ENCODE measurements around the gene TMEM175. TPM values are rescaled to one million over a fixed set of nuclear protein-coding genes. Genes with fewer than 3 reads are reported as not detected.
A peak's percentile ranks its signal among the peaks of the same experiment; 100 is the strongest.
"Not testable (repeated sequence)": the region's sequence is repeated elsewhere in the genome, so short reads cannot be mapped to it uniquely, and the experiment has no call there.

The TMEM175 gene
- total RNA-seq, 1 donor from 2014 or later: 28.0 TPM

DNA sequence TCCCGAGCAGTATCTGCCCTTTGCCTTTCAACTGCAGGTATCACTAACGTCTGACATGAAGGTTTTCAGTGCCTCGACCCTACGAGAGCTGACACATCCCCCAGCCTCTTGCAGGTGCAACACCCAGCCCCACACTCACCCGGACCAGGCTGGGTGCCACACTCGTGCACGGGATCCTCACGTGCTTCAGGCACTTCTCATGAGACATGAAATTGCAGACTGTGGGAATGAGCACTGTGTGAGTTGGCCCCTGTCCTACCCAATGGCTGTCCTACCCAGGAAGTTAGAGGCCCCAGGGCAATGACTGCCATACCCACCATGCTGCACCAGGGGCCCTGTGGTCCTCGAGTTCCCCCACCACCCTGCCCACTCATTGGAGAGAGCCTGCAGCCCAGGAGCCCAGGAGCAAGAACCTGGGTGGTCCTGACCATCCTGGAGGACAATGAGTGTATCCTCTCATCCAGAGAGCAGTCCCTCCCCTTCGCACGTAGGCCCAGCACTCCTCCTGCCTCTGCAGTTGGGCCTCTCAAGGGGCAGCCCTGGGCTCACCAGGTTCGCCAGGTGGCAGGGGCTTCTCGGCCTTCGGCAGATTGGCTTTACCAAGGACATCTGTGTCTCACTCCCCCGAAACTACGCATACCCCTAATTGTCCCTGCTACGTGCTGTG is 38.7 kb downstream of the TMEM175 start:
- no peak overlapping the region for H3K27ac Mint-ChIP-seq
- H3K9me3 Mint-ChIP-seq: no peaks in the 10 kb centered on the region
- TF ChIP-seq, protein P1, sequence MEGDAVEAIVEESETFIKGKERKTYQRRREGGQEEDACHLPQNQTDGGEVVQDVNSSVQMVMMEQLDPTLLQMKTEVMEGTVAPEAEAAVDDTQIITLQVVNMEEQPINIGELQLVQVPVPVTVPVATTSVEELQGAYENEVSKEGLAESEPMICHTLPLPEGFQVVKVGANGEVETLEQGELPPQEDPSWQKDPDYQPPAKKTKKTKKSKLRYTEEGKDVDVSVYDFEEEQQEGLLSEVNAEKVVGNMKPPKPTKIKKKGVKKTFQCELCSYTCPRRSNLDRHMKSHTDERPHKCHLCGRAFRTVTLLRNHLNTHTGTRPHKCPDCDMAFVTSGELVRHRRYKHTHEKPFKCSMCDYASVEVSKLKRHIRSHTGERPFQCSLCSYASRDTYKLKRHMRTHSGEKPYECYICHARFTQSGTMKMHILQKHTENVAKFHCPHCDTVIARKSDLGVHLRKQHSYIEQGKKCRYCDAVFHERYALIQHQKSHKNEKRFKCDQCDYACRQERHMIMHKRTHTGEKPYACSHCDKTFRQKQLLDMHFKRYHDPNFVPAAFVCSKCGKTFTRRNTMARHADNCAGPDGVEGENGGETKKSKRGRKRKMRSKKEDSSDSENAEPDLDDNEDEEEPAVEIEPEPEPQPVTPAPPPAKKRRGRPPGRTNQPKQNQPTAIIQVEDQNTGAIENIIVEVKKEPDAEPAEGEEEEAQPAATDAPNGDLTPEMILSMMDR (IDR thresholded peaks at IDR 0.05; ENCODE audit: unreplicated experiment): no peak
- no peak for DNase-seq (ENCODE audit: low spot score in 2 of 2, unreplicated experiment in 2 of 2)
- no peaks in the 10 kb centered on the region for H3K4me1 Mint-ChIP-seq
- H3K4me3 Mint-ChIP-seq: peak overlapping the region; percentile 31
- H3K36me3 Mint-ChIP-seq: no peaks in the 10 kb centered on the region
- peaks cover 23% of the 10 kb centered on the region for H3K27me3 Mint-ChIP-seq (ENCODE audit: low read depth)

DNA sequence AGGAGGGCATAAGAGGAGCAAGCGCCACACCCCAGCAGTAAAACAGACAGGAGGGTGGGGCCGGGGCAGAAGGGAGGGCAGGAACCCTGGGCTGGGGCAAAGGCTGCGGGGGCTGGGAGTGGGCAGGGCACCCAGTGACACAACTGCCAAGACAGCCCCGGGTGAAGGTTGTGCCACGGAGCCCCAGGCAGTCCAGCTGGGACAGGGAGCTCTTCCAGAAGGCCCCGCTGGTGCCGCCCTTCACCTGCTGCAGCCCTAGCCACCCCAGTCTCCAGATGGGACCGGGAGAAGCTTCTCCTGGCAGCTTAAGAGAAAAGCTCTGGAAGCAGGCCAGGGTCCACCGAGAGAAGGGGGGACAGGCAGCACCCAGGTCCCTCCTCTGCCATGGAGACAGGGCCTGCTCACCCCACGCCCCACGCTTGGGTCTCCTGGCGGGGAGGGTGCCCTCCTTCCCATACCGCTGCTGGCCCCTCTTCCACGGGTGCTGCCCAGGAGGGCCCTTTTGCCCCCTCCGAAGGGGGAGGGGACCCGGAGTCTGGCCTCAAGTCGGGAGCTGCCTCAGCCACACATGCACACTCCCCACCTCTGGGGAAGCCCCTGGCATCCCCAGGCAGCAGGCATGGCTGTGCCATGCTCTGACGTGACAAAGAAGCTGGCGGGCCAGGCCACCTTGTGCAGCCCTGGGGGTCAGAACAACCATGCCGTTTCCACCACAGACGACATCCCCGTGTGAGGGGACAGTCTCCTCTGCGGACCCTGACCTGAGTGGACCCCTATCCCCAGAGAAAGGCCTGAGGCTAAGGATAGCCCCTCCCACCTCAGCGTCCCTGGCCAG is 39.6 kb downstream of the TMEM175 start:
- no peaks in the 10 kb centered on the region for H3K4me1 Mint-ChIP-seq
- TF ChIP-seq, protein P1 (IDR thresholded peaks at IDR 0.05; ENCODE audit: unreplicated experiment): no peak
- no peaks in the 10 kb centered on the region for H3K9me3 Mint-ChIP-seq
- H3K36me3 Mint-ChIP-seq: no peaks in the 10 kb centered on the region
- no peak for DNase-seq (ENCODE audit: low spot score in 2 of 2, unreplicated experiment in 2 of 2)
- H3K27me3 Mint-ChIP-seq (ENCODE audit: low read depth): peaks cover 23% of the 10 kb centered on the region
- H3K27ac Mint-ChIP-seq: no peak overlapping the region
- peak overlapping the region; percentile 52 for H3K4me3 Mint-ChIP-seq

DNA sequence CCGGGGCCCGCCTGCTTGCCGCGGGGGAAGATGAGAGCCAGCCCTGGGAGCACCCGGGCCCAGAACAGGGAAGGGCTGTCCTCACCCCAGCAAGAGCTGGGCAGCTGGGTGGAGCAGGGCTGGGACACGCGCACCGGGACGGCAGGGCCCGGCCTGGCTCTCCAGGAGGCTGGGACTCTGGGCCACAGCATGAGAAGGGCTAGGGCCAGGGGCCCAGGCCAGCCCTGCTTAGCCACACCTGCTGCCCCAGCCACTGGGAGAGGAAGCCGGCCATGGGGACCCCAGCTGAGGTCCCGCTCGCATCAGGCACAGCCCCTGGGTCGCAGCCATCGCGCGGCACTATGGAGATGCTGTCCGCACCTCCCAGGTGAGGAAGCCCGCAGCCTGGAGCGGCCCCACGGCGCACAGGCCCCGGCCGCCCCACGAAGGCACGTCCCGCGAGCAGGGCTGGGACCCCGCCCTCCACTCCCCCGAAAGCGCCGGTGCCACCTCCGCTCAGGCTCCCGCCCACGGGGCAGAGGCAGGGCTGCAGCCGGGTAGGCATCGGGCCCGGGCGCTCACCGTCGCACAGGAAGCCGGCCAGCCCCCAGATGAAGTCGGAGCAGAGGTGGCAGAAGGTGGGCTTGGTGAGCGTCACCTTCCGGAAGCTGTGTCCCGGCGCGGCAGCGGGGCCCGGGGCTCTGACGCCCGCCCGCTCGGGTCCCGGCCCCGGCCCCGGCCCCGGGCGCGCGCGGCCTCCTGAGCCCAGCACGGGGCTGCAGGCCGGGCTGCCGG is 40.6 kb downstream of the TMEM175 start:
- DNase-seq (ENCODE audit: low spot score in 2 of 2, unreplicated experiment in 2 of 2): no peak
- TF ChIP-seq, protein P1 (IDR thresholded peaks at IDR 0.05; ENCODE audit: unreplicated experiment): no peak
- no peaks in the 10 kb centered on the region for H3K9me3 Mint-ChIP-seq
- no peaks in the 10 kb centered on the region for H3K4me1 Mint-ChIP-seq
- peaks cover 21% of the 10 kb centered on the region for H3K27me3 Mint-ChIP-seq (ENCODE audit: low read depth)
- H3K27ac Mint-ChIP-seq: no peak overlapping the region
- H3K36me3 Mint-ChIP-seq: no peaks in the 10 kb centered on the region
- H3K4me3 Mint-ChIP-seq: peak overlapping the region; percentile 52

DNA sequence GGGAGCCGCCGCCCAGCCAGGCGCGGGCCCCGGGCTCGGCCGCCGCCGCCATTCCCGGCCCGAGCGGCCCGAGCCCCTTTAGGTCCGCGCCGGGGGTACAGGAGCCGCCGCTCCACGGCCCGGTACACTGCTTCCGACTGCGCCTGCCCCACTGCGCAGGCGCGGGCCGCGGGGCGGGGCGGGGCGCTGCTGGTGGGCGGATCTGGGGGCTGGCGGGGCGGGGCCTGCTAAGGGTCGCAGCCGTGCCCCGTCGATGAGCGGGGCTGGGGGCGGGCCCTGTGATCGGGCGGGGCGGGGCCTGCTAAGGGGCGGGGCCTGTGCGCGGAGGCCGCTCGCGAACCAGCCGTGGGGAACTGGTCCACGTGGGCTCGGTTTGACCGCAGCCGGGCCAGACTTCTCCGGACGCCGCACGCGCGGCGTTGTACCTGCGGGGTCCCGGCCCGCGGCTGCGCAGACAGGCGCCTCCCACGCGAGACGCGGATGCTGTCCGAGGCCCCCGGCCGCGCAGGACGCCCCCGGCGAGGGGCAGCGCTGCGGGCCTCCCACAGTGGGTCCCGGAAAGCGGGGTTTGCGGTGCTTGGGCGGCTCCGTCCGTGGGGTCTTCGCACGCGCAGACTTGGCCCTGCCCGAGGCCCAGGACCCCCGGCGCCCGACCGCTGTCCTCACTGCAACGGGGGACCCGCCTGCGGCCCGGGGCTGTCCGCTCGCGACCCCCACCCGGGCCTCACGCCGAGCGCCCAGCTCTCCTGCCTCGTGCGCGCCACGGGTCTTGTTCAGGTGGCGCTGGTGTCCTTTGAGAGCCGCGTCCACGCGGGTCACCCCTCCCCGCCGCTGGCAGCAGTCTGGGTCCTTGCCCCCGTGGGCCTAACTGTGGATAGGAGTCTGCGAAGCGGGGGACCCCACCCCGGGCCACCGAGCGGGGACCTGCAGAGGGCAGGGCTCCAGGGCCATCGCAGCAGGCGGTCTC is 41.5 kb downstream of the TMEM175 start, which contains the start of gene DGKQ:
DGKQ (minus strand) TSS at position 139 of the 967 bp plus-strand sequence; CDS start at position 52, 87 bp downstream.
- Mint-ChIP-seq H3K27ac (no peak within 1 kb of the TSS), H3K9me3 (no peaks in the 10 kb centered on the region), H3K27me3 (ENCODE audit: low read depth) (peaks cover 15% of the 10 kb centered on the region), H3K36me3 (no peaks in the 10 kb centered on the region), H3K4me1 (no peaks in the 10 kb centered on the region), H3K4me3 (peak within 1 kb of the TSS; percentile 52)
- DNase-seq (ENCODE audit: low spot score in 2 of 2, unreplicated experiment in 2 of 2): peak; percentile 73 to 83
- TF ChIP-seq, protein P1 (IDR thresholded peaks at IDR 0.05; ENCODE audit: unreplicated experiment): no peak

DNA sequence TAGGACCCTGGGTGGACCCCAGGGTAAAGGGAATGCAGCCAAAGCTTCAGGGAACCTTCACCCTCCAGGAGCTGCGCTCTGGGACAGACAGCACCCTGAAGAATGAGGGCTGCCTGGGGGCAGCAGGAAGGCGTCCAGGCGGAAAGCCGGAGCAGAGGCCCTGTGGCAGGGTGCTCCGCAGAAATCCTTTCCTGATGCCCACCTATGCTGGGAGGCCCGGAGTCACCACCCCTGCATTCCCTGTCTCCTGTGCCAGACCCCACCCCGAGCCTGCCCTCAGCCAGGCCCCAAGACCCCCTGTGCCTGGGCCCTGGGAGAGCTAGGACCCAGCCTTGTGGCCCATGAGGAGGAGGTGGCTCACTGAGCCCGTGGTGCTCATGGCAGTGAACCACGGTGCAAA is 42.4 kb downstream of the TMEM175 start:
- peaks cover 2% of the 10 kb centered on the region for H3K4me1 Mint-ChIP-seq
- peaks cover 9% of the 10 kb centered on the region for H3K27me3 Mint-ChIP-seq (ENCODE audit: low read depth)
- TF ChIP-seq, protein P1 (IDR thresholded peaks at IDR 0.05; ENCODE audit: unreplicated experiment): no peak
- H3K9me3 Mint-ChIP-seq: no peaks in the 10 kb centered on the region
- H3K4me3 Mint-ChIP-seq: no peak overlapping the region
- DNase-seq (ENCODE audit: low spot score in 2 of 2, unreplicated experiment in 2 of 2): no peak
- H3K27ac Mint-ChIP-seq: no peak overlapping the region
- no peaks in the 10 kb centered on the region for H3K36me3 Mint-ChIP-seq

DNA sequence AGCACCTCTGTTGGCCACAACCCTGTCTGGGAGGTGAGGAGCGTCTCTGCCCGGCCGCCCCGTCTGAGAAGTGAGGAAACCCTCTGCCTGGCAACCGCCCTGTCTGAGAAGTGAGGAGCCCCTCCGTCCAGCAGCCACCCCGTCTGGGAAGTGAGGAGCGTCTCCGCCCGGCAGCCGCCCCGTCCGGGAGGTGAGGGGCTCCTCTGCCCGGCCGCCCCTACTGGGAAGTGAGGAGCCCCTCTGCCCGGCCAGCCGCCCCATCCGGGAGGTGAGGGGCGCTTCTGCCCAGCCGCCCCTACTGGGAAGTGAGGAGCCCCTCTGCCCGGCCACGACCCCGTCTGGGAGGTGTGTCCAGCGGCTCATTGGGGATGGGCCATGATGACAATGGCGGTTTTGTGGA is 43.8 kb downstream of the TMEM175 start:
- not testable (repeated sequence) for H3K4me1 Mint-ChIP-seq, H3K9me3 Mint-ChIP-seq, H3K4me3 Mint-ChIP-seq

More for the DNA sequence above, 43.8 kb downstream of the TMEM175 start:
- not testable (repeated sequence) for DNase-seq (ENCODE audit: low spot score in 2 of 2, unreplicated experiment in 2 of 2); H3K36me3 Mint-ChIP-seq; H3K27me3 Mint-ChIP-seq (ENCODE audit: low read depth); H3K27ac Mint-ChIP-seq

Data from mesothelial cell of epicardium (in vitro differentiated cells).